HG03521 (cell line): ENCODE data around the gene BMERB1.
"Not testable (repeated sequence)": the region's sequence is repeated elsewhere in the genome, so short reads cannot be mapped to it uniquely, and the experiment has no call there.

ENCODE experiments used
- ATAC-seq: cut with Tn5 transposase; IDR thresholded peaks from one replicate; pipeline ENCODE4 v1.9.1; 2021; ENCODE audit warnings: mild to moderate bottlenecking, moderate library complexity; ENCODE audit not compliant: unreplicated experiment

BMERB1 gene

GRCh38 chr16:15519790-15520189, 85.4 kb downstream of the BMERB1 start:
- no peak for ATAC-seq

- ATAC-seq = no peak
These were observed 87.0 kb downstream of the BMERB1 start for GRCh38 chr16:15521390-15521757.

GRCh38 chr16:15521758-15522509, 87.5 kb downstream of the BMERB1 start:
- no peak for ATAC-seq

- no peak for ATAC-seq
These were observed 88.7 kb downstream of the BMERB1 start for GRCh38 chr16:15523092-15523541.

- no peak for ATAC-seq
These were observed 89.6 kb downstream of the BMERB1 start for GRCh38 chr16:15523939-15524338.

GRCh38 chr16:15524966-15525365, 90.6 kb downstream of the BMERB1 start:
- ATAC-seq = no peak

- ATAC-seq = no peak
These were observed 91.7 kb downstream of the BMERB1 start for GRCh38 chr16:15526097-15526496.

- ATAC-seq = no peak
These were observed 92.3 kb downstream of the BMERB1 start for GRCh38 chr16:15526731-15527130.

GRCh38 chr16:15529673-15530072, 95.3 kb downstream of the BMERB1 start:
- ATAC-seq = no peak

GRCh38 chr16:15530085-15530484, 95.7 kb downstream of the BMERB1 start:
- no peak for ATAC-seq

GRCh38 chr16:15532825-15533224, 98.4 kb downstream of the BMERB1 start:
- ATAC-seq = no peak

- no peak for ATAC-seq
These were observed 99.0 kb downstream of the BMERB1 start for GRCh38 chr16:15533386-15533785.

GRCh38 chr16:15535772-15536171, 101.4 kb downstream of the BMERB1 start:
- no peak for ATAC-seq

- no peak for ATAC-seq
These were observed 102.5 kb downstream of the BMERB1 start for GRCh38 chr16:15536843-15537242.

- ATAC-seq = no peak
These were observed 104.1 kb downstream of the BMERB1 start for GRCh38 chr16:15538507-15538906.

GRCh38 chr16:15539197-15539596, 104.8 kb downstream of the BMERB1 start:
- no peak for ATAC-seq

GRCh38 chr16:15542261-15542660, 107.9 kb downstream of the BMERB1 start:
- no peak for ATAC-seq

- ATAC-seq = no peak
These were observed 108.5 kb downstream of the BMERB1 start for GRCh38 chr16:15542734-15543347.

GRCh38 chr16:15544405-15544804, 110.0 kb downstream of the BMERB1 start:
- ATAC-seq = no peak

- ATAC-seq = no peak
These were observed 111.2 kb downstream of the BMERB1 start for GRCh38 chr16:15545544-15545943.

- not testable (repeated sequence) for ATAC-seq
These were observed 112.8 kb downstream of the BMERB1 start for GRCh38 chr16:15547072-15547767.

GRCh38 chr16:15547768-15548096, 113.3 kb downstream of the BMERB1 start:
- no peak for ATAC-seq
